C4-2B (cell line): ENCODE data around the gene GAB1.
A peak's percentile ranks its signal among the peaks of the same experiment; 100 is the strongest.

ENCODE experiments used
- H3K27ac ChIP-seq: fragments of 450-650 bp; 2 replicates; pipeline ENCODE4 v1.5.1; 2017
- CTCF ChIP-seq: fragments of 450-650 bp; conservative IDR thresholded peaks from 2 replicates; pipeline ENCODE4 v1.5.1; 2017; ENCODE audit warnings: mild to moderate bottlenecking
- ZFX ChIP-seq: fragments of 450-650 bp; IDR thresholded peaks from 2 replicates; pipeline ENCODE4 v1.6.1; 2017

The GAB1 gene

GRCh38 chr4:143336781-143337599 is at the start of gene GAB1:
GAB1 (plus strand) TSS chr4:143336876; CDS start chr4:143337189, 313 bp downstream.
- peak within 1 kb of the TSS; percentile 69 for H3K27ac ChIP-seq
- TF ChIP-seq CTCF (peak; percentile 16), ZFX (no peak)

- TF ChIP-seq CTCF = no peak
- no peak overlapping the region for H3K27ac ChIP-seq
Measured at GRCh38 chr4:143287572-143287923, 49.1 kb upstream of the GAB1 start.

GRCh38 chr4:143288171-143288570 is 48.5 kb upstream of the GAB1 start:
- H3K27ac ChIP-seq = no peak overlapping the region

GRCh38 chr4:143289370-143289769 is 47.3 kb upstream of the GAB1 start:
- no peak overlapping the region for H3K27ac ChIP-seq
- TF ChIP-seq CTCF (no peak), ZFX (no peak)

More at GRCh38 chr4:143288171-143288570, 48.5 kb upstream of the GAB1 start:
- no peak for TF ChIP-seq CTCF
- no peak for TF ChIP-seq ZFX

GRCh38 chr4:143291314-143291713 is 45.4 kb upstream of the GAB1 start:
- H3K27ac ChIP-seq = no peak overlapping the region
- TF ChIP-seq CTCF (no peak), ZFX (no peak)

GRCh38 chr4:143292858-143293257 is 43.8 kb upstream of the GAB1 start:
- no peak overlapping the region for H3K27ac ChIP-seq
- TF ChIP-seq ZFX (no peak), CTCF (no peak)

GRCh38 chr4:143294310-143294709 is 42.4 kb upstream of the GAB1 start:
- no peak overlapping the region for H3K27ac ChIP-seq

More at GRCh38 chr4:143294310-143294709, 42.4 kb upstream of the GAB1 start:
- TF ChIP-seq CTCF (no peak), ZFX (no peak)
